NB4 (cell line): ENCODE results near the gene CDH7.

Experiments used
- CTCF ChIP-seq: IDR thresholded peaks from one replicate; pipeline ENCODE4 v1.5.1; 2012; ENCODE audit warnings: low read depth, low read length
- POLR2A ChIP-seq: IDR thresholded peaks from 2 replicates; pipeline ENCODE4 v1.6.1; 2011; ENCODE audit warnings: mild to moderate bottlenecking; ENCODE audit not compliant: insufficient read length; ENCODE audit errors: extremely low read depth

- no peak for TF ChIP-seq CTCF
- TF ChIP-seq POLR2A = no peak
These were observed 146.5 kb downstream of the CDH7 start for GRCh38 chr18:65897292-65897691.
